ENCODE measurements around the gene FADS6.

DNA sequence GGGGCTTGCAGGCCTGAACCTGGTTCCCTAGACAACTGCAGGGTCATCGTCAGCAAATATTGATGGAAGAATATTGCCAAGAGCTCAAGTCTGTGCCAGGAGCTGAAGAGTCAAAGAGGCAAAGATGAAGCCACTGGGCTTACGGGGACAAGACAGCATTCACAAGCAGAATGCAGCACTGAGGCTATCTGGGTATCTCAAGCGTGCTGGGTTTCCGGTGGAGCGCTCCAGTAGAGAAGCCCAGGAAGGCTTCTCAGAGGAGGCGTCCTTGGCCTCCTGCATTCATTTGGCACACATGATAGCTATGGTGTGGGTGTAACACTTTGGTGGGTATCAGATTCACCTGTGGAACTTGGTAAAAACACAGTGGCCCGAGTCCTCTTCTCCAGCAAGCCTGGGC is 2.9 kb downstream of the FADS6 start:
- TF ChIP-seq POLR2AphosphoS5 (IDR thresholded peaks at IDR 0.05; ENCODE audit: low read depth, low read length), result no peak
- no peak for TF ChIP-seq TAF1 (IDR thresholded peaks at IDR 0.05; ENCODE audit: borderline replicate concordance, insufficient read depth, low read length)
- no peak for TF ChIP-seq REST (IDR thresholded peaks at IDR 0.05; ENCODE audit: insufficient read depth in 1 of 2, low read depth in 2 of 2, low read length in 2 of 2)
